ENCODE data around the gene NKAIN2.

Gene NKAIN2

DNA sequence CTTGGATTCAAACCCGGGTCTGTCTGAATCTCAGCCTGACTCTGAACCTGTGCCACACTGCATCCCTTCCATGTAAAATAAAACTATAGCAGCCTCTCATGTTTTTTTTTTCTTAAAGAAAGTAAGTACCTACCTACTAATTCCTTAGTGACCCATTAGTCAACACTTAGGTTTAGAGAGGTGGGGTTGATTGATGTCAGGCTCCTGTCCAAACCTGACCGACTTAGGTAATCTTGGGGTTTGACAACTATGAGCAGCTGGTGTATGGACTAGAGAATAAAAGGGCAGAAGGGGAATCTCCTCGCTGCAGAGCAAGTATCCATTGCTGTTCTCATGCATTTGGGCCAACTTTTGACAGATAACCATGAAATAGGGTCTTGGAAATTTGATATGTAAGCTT lies 6.5 kb downstream of the NKAIN2 start:
- DNase-seq = no peak

DNA sequence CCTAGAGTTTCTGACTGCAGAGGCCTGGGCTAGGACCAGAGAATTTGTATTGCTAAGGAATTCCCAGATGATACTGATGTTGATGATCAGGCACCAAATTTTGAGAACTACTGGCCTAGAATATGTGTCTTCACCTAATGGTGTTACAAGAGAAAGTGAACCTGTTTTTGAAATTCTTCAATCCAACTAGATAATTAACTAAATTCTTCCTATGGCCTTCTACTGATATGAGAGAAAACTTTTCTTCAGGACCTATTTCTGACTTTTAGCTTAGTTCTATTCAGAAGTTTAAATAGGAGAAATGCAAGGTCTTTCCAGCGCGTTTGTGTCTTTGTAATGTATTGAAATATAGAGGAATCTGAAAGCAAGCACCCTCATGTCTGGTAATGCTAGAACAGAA lies 7.3 kb downstream of the NKAIN2 start:
- no peak for DNase-seq

- DNase-seq = no peak
Observed at GRCh38 chr6:123811378-123811777, 7.7 kb downstream of the NKAIN2 start.

DNA sequence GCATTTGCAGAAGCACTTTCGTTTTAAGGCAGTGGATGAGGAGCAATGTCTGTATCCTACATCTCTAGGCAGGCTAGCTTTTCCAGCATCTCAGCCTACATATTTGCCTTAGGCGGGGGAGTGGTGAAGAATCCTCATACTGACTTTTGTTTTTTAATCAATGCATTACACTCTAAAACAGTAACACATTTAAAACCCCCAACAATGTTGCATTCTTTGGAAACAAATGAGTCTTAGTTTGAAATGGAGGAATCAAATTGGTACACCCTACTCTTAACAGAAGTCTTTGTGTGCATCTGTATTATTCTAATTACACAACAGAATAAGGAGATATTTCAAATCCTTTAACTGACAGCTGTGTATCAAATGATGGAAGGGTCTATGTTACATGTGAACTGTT lies 9.0 kb downstream of the NKAIN2 start:
- no peak for DNase-seq

- no peak for DNase-seq
Observed at GRCh38 chr6:123821112-123821511, 17.4 kb downstream of the NKAIN2 start.

GRCh38 chr6:123829302-123829953 lies 25.8 kb downstream of the NKAIN2 start:
- no peak for DNase-seq

DNA sequence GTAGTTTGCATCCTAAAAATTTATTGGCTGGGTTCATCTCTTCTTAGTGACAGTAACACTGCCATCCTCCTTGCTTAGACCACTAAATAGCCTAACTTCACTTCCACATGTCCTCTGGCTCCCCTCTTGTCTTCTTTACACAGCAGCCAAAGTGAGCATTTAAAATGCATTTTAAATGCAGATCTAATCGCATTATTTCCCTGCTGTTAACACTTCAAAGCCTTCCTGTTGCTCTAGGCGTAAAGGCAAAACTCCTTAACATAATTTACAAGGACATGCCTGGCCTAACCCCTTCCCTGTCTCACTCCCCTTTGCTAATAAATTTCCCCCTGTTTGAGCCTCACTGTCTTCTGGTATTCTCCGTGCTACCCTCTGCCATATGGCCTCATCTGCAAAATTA lies 26.5 kb downstream of the NKAIN2 start:
- DNase-seq = no peak

DNA sequence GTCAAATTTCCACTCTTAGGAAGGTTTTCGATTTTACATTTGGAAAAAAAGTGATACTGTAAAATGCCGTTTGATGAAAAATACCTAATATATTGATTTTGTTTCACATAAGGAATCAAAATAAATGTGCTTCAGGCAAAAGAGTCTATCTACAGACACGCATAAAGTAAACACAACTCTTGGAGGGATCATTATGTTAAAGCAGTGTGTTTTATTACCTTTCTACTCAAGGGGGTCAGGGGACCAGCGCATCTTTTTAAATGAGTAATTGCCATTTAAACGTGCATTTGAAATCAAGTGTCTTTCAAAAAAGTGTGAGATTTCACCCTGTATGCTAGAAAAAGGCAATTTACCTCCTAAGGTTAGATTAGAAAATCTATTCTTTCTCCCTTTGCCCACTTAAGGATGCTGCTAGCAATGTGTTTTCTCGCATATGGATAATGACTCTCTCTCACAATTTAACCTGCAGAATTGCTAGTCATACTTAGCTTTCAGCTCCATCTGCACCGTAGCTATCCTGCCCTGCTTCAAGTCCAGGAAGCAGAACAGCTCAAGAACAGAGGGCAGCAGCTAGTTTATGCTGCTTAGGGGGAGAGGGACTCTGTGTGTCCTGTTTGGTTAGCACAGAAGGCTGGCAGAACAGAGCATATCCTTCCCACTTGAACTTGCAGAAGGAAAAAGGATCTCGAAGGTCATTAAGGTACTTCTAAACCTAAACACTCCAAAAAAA lies 35.0 kb downstream of the NKAIN2 start:
- DNase-seq = no peak

DNA sequence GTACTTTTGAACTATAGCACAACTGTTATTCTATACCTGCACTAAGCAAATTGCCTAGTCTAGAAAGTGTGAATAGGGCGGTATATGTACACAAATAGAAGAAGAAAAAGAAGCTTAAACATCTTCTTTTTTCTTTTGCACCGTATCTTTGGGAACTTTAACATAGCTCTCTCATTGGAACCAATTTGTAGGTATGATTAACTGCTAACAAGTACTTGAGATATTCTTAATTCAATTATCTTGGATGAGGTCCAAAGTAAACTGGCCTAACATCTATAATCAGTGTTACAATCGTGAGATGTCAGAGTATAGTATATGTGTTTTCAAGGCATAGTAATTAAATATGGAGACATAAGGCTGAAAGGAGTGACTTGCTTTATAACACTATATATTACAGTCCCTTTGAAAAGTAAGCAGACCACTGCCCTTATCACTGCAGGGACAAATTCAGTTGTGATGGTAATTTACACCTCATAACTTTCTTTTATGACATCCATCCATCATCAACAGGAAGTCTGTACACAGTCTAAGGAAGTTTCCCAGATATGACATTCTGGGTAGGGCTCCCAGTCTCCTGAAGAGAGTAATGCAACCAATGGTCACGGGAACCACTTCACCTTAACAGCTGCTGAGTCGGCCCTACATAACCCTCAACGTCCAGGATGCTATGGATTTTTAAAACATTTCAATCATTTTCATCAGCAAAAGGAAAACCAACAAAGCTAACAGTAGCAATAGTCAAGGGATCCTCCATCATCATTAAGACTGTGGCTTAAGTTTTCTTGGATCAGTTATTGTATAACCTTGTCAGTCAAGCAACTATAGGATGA lies 37.6 kb downstream of the NKAIN2 start:
- no peak for DNase-seq

GRCh38 chr6:123844011-123844410 lies 40.3 kb downstream of the NKAIN2 start:
- no peak for DNase-seq

DNA sequence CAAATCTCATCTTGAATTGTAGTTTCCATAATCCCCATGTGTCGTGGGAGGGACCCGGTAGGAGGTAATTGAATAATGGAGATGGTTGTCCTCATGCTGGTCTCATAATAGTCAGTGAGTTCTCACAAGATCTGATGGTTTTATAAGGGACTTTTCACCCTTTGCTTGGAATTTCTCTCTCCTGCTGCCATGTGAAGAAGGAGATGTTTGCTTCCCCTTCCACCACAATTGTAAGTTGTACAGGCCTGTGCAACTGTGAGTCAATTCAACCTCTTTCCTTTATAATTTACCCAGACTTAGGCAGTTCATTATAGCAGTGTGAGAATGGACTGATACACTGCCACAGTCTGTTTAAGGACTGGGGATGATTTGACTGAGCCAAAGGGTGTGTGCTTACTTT lies 44.7 kb downstream of the NKAIN2 start:
- no peak for DNase-seq

DNA sequence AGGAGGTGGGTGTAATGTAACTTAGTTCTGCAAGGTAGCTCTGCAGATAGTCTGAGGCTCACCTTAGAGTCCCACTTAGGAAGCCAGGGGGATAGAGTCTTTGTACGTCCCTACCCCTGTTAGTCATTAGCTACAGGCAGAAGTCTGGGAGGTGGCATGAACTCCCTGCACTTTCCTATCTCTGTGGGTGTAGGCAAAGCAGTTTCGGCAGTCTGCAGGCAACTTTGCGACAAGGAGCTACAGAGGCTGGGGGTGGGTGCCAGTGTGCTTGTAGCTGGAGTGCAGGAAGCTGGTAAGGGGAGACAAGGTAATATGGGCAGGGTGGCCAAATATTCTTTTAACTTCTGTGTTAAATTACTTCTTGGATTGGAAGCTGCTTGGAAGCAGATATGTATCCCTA lies 45.7 kb downstream of the NKAIN2 start:
- no peak for DNase-seq

DNA sequence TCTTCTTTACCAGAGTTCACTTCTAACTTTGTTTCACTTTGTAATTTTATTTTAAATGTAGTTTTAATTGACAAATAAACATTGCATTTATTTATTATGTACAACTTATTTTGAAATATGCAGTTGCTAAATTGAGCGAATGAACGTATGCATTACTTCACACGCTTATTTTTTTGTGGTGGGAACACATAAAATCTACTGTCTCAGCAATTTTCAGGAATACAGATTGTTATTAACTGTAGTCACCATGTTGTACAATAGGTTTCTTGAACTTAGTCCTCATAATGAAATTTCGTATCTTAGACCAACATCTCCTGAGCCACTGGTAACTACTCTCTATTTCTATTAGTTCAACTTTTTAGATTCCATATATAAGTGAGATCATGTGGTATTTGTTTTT lies 46.9 kb downstream of the NKAIN2 start:
- DNase-seq = no peak

GRCh38 chr6:123854201-123854600 lies 50.5 kb downstream of the NKAIN2 start:
- no peak for DNase-seq

DNA sequence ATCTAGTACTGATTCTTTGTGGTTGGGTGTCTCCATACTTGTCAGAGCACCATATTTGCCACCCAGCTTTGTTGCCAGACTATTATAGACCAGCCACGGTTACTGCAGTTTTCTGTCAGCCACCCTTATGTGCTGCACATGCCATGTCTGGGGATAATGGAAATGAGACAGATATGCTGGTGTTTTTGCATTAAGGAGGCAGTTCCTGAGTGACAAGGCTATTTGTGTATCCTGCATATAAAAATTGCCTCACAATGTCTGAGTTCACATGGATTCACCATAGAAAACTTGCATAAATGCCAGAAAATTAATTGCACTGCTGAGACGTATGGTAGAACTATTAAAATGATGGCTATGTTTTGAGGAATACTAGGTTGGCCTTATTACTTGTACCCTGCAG lies 51.8 kb downstream of the NKAIN2 start:
- no peak for DNase-seq

DNA sequence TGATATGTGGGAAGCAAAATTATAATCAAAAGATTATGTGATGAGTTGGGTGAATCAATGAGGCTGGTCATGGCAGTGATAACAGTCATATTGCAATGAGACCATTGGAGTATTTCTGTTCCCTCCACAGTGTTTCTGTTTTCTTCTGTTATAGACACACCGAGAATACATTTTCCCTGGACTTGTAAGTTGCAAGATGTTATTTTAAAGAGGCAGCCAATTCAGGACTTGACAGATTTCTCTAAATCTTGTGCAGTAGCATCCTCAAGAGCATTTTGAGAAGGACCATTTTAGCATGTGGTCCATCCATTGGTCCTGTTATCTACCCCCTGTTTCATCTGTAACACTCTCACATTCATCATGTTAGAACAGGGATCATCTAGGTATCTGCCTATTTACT lies 55.6 kb downstream of the NKAIN2 start:
- no peak for DNase-seq

- no peak for DNase-seq
Observed at GRCh38 chr6:123869334-123869733, 65.7 kb downstream of the NKAIN2 start.

GRCh38 chr6:123873974-123874373 lies 70.3 kb downstream of the NKAIN2 start:
- no peak for DNase-seq

- no peak for DNase-seq
Observed at GRCh38 chr6:123875784-123876183, 72.1 kb downstream of the NKAIN2 start.

GRCh38 chr6:123879749-123880148 lies 76.1 kb downstream of the NKAIN2 start:
- no peak for DNase-seq

GRCh38 chr6:123888771-123889513 lies 85.3 kb downstream of the NKAIN2 start:
- no peak for DNase-seq

DNA sequence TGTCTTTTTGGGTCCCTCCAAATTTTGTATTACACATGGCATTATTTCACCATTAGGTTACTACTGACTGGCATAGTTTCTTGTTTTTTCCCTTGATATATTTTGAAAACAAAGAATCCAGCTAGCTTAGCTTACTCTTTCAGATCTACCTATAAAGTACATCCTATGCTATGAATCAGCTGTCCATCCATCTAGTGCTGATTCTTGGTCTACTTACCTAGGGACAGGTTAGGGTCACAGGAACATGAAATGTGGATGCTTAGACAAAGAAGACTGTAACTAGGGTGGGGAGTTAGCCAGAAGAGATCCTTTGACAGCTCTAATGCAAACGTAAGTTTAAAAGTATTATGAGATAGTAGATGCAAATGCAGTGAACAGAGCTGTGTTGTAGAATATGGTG lies 91.7 kb downstream of the NKAIN2 start:
- no peak for DNase-seq

GRCh38 chr6:123895806-123896205 lies 92.1 kb downstream of the NKAIN2 start:
- no peak for DNase-seq

Measured in activated CD4-positive, alpha-beta T cell treated with anti-CD3 and anti-CD28 coated beads, Interleukin-2, amount 50 U/mL, for 1 hour (primary cell).